GM21515 (cell line): ENCODE measurements around the gene C1QTNF12.

Experiments used
- ATAC-seq: cut with Tn5 transposase; IDR thresholded peaks from one replicate; pipeline ENCODE4 v1.9.1; 2021; ENCODE audit not compliant: unreplicated experiment

C1QTNF12 gene

DNA sequence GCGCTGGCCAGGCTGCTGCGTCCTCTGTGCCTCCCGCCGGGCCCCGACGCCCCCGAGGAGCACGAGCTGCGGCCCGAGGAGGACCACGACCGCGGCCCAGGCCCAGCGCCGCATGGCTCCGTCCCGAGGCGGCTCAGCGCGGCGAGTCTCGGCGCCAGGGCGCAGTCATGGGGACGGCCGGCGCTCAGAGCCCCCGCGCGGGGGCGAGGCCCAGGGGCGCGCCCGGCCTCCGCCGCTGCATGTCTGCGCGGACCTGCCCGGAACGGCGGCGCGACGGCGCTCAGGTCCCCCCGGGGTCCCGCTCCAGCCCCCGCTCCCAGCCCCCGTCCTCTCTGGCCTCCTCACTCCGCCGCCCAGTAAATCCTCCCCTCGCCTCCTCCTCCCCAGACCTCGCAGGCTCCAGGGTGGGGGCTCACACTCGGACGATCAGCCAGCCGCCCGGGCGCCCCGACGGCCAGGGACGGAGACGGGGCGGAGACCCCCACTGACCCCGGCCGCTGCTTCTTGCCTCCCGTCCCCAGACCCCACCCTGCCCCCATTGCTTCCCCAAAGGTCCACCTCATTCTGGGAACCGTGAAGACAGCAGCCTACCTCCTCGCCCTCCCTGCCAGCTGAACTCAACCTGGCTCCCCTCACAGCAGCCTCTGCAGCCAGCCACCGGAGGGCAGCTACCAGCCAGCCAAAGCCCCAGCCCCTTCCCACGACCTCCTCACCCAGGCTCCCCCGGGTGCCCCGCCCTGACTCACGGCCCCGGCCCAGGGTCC is at the start of gene C1QTNF12:
TSS of gene C1QTNF12 (minus strand) at position 146 of the 764 bp plus-strand sequence. CDS start at position 114, 32 bp downstream.
- no peak for ATAC-seq

DNA sequence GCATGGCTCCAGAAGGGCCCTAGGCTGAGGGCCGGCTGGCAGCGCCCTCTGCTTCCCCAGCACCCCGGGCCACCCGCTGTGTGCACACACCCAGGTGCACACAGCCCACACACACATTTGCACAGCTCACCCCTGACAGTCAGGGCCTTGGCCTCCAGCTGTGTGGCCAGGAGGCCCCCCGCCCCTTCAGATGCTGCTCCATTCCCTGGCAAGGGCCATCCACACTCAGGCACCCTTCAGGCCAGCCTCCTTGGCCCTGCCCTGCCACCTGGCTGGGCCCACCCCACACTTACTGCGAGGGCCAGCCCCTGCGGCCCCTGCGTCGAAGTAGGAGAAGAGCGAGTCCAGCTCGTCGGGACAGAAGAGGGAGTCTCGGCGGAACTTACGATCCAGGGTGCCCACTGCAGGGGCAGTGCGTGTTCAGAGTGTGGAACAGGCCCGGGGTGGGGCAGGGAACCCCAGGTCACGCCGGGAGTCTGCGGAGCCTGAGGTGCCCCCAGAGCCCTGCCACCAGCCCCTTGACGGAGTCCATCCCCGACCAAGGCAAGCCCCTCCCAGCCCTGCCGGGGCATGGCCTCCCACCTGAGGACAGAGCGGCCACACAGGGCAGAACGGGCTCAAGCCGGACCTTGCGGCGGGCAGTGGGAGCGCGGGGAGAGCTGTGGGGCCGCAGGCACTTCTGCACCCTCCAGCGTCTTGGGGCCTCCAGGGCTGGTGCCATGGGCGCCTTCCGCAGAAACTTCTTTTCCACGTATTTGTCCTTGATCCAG is 48.8 kb upstream of the C1QTNF12 start:
- no peak for ATAC-seq

GRCh38 chr1:1294250-1294890 is 47.8 kb upstream of the C1QTNF12 start:
- no peak for ATAC-seq

GRCh38 chr1:1293263-1294249 is 47.0 kb upstream of the C1QTNF12 start:
- ATAC-seq = no peak

- ATAC-seq = no peak
These were observed 46.3 kb upstream of the C1QTNF12 start for GRCh38 chr1:1292851-1293250.

DNA sequence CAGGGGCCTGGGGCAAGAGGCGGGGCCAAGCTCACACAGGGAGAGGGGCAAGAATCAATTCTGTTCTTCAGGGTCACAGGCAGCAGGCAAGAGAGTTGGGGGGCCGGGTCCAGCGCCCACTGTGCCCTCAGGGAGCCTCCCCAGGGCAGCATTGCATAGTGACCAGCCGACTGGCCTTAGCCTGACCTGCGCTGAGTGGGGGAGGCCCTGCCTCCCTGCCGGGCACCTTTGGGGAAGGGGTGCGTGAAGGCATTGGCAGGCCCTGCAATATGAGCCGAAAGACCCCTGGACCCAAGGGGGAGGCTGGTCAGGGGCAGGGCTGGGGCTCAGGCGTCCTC is 45.9 kb upstream of the C1QTNF12 start:
- no peak for ATAC-seq

DNA sequence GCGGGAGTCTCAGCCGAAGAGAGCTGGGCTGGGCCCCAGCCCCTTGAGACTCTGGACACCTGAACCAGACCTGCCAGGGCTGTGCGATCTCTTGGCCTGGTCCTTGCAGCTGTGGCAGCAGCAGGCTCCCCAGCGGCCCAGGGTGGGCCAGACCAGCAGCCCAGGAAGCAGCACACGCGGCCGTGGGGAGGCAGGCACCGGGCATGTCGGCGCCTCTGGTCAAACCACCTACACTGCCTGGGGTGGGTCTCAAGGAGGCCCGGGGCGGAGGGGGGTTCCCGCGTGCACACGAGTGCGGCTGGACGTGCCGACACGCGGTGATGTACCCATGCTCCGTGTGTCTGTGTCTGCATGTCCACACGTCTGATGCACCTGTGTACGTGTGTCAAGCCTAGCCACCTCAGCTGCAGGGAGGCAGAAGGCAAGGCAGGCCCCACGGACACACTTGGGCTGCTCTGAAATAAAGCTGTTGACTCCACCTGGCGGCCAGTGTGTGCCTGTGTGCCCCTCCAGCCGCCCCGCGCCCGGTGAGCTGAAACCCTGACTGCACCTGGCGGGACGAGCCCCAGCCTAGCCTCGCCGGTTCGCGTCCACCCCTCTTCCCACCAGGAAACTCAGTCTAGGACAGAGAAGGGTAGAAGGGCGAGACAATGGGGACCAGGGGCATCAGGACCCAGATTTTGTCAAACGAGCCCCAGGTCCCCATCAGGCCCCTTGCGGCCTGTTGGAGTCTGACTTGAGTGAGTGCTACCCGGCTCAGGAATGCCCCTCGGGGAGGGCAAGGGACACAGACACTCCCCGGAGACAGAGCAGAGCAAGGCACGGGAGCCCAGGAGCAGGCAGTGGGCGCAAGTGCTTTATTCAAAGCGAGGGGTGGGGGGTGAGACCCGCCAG is 45.3 kb upstream of the C1QTNF12 start:
- no peak for ATAC-seq

DNA sequence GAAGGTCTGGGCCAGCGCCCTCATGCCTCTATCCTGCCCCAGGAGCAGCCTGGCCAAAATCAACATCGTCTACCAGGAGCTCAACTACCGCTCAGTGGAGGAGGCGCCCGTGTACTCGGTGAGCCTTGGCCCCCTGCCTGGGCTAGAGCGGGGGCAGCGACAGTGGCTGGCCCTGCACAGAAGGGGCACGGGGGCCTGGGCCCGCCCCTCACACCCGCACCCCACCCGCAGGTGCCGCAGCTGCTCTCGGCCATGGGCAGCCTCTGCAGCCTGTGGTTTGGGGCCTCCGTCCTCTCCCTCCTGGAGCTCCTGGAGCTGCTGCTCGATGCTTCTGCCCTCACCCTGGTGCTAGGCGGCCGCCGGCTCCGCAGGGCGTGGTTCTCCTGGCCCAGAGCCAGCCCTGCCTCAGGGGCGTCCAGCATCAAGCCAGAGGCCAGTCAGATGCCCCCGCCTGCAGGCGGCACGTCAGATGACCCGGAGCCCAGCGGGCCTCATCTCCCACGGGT is 44.6 kb upstream of the C1QTNF12 start:
- ATAC-seq = no peak

DNA sequence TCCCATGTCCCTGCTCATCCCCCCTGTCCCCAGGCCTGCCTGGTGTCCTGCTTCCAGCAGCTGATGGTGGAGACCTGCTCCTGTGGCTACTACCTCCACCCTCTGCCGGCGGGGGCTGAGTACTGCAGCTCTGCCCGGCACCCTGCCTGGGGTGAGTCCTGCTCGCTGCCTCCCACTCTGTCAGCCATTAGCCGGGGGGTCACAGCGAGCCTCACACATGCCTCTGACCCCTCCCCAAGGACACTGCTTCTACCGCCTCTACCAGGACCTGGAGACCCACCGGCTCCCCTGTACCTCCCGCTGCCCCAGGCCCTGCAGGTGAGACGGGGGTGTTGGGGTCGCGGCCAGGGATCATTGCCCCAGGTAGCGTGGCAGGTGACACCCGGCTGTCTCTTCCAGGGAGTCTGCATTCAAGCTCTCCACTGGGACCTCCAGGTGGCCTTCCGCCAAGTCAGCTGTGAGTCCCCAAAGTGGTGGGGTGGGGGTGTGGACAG is 43.8 kb upstream of the C1QTNF12 start:
- ATAC-seq = no peak

- no peak for ATAC-seq
These were observed 41.0 kb upstream of the C1QTNF12 start for GRCh38 chr1:1287288-1288110.

DNA sequence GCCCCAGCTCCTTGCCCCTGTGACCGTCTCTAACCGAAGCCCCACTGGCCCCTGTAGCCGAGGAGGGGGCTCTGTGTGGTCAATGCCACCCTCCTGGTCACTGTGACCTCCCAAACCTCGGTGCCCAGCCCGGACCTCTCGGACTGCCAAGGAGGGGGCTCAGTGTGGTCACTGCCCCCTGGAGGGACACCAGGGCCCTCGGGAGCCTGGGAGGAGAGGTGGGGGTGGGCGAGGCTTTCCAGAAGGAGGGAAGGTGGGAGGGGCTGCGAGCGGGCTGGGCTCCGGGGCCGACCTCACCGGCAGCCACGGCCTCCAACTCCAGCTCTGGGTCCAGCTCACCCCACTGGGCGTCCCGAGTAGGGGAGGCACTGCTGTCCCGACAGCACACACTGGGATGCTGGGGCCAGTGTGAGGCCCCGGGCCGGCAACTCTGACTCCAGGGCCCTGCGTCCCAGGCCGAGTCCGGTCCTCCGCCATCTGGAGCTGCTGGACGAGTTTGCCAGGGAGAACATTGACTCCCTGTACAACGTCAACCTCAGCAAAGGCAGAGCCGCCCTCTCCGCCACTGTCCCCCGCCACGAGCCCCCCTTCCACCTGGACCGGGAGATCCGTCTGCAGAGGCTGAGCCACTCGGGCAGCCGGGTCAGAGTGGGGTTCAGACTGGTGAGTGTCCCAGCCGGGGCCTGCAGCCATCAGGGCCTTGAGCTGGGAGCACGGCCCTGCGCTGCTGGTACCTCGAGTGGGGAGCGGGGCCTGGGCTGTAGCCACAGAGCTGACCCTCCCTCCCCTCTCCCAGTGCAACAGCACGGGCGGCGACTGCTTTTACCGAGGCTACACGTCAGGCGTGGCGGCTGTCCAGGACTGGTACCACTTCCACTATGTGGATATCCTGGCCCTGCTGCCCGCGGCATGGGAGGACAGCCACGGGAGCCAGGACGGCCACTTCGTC is 40.1 kb upstream of the C1QTNF12 start:
- no peak for ATAC-seq

DNA sequence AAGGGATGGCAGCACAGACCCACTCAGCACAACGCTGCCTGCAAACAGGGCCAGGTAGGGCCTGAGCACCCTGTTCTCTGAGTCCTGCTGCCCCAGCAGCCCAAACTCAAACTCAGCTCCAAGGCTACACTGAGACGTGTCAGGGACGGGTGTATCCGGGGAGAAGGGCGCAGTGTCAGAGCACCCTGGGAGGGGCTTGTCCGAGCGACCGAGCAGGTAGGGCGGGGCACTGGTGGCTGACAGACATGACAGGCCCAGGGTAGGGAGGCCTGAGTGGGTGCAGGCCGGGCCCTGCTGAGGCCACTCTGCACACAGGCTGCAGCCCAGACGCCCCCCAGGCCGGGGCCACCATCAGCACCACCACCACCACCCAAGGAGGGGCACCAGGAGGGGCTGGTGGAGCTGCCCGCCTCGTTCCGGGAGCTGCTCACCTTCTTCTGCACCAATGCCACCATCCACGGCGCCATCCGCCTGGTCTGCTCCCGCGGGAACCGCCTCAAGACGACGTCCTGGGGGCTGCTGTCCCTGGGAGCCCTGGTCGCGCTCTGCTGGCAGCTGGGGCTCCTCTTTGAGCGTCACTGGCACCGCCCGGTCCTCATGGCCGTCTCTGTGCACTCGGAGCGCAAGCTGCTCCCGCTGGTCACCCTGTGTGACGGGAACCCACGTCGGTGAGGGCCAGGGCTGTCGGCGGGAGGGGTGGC is 39.2 kb upstream of the C1QTNF12 start:
- no peak for ATAC-seq

GRCh38 chr1:1285102-1285571 is 38.6 kb upstream of the C1QTNF12 start:
- ATAC-seq = no peak

DNA sequence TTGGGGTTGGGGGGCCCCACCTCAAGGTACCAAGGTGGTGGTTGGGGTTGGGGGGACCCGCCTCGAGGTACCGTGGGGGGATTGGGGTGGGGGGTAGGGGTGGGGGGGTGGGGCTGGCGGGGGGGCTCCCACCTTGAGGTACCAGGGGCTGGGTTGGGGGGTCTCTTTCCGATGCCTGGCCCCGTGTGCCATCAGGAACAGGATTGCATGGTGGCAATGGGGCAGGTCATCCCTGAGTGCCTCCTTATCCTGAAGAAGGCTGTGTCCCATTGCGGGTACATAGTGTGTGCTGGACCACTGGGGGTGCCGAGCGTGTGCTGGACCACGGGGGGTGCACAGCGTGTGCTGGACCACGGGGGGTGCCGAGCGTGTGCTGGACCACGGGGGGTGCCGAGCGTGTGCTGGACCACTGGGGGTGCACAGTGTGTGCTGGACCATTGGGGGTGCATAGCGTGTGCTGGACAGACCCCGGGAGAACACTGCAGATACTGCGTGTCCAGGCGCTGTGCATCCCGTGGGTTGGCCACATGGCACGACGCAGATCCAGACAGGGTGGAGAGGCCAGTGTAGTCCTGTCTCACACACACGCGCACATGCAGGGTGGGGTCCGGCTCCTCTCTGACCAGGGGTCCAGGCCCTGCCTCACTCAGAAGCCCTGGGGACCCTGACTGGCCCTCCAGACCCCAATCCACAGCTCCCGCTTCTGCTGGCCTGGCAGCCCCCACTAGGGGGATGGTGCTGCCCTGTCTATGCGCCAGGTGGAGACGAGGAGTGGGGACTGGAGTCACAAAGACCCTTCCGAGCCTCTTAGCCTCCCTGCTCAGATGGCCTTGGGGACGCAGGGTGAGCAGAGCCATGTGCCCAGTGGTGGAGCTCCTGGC is 37.9 kb upstream of the C1QTNF12 start:
- no peak for ATAC-seq

DNA sequence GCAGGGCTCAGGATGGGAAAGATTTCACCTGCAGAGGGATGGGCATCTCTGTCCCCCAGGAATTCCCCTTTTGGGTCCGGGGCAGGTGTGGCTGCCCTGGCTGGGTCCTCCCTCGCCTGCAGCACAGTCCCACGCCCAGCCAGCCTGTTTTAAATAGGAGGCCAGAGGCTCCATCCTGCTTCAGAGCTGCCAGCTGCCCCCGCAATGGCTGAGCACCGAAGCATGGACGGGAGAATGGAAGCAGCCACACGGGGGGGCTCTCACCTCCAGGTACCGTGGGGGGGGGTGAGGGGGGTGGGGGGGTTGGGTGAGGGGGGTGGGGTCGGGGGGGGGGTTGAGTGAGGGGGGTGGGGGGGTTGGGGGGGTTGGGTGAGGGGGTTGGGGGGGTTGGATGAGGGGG is 37.3 kb upstream of the C1QTNF12 start:
- ATAC-seq = no peak

DNA sequence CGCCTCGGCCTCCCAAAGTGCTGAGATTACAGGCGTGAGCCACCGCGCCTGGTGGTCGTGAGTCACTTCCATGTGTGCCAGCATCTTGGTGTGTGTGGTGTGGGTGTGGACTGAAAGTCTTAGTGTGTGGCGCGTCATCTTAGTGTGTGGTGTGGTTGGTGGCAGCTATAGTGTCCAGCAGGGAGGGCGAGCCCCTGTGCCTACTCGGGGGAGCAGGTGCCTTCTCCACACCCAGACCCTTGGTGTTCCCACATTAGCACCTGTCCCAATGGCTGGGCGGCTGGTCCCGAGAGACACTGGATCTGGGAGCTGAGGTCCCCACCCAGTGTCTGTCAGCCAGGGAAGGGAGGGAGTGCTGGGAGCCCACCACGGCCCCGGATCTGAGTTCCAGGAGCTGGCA is 36.5 kb upstream of the C1QTNF12 start:
- no peak for ATAC-seq
